ENCODE results near the gene COL6A1. TPM values are rescaled to one million over a fixed set of nuclear protein-coding genes. Genes with fewer than 3 reads are reported as not detected.

The COL6A1 gene
- total RNA-seq, 1 donor from 2014 or later = 12.9 TPM

GRCh38 chr21:45940621-45941337 lies 40.8 kb upstream of the COL6A1 start:
- DNase-seq (ENCODE audit: low read depth) = no peak
- no peaks in the 10 kb centered on the region for H3K27me3 ChIP-seq (ENCODE audit: control insufficient read depth, insufficient read depth, low read length)
- TF ChIP-seq CTCF (IDR thresholded peaks at IDR 0.05; ENCODE audit: insufficient read depth, low read length, severe bottlenecking) = no peak
- H3K36me3 ChIP-seq (ENCODE audit: control insufficient read depth, insufficient read depth, low read length) = no peaks in the 10 kb centered on the region
- FAIRE-seq = no peak
- no peak overlapping the region for H3K4me3 ChIP-seq (ENCODE audit: low read depth, low read length)

DNA sequence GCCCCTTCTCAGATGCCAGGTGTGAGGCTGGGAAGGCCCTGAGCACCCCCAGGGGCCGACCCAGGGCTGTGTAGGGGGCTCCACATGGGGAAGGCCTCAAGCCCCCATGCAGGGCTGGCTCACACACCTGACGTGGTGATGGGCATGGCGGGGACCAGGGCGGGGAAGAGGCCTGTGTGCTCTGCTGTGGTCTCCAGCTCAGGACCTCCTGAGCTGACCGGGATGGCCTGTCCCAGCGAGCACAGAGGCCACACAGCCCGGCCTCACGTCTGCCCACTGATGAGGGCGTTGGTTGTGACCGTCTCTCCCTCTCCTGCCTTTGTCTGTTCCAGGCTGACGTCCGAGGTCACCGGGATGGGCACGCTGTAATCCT lies 40.2 kb upstream of the COL6A1 start:
- no peaks in the 10 kb centered on the region for H3K36me3 ChIP-seq (ENCODE audit: control insufficient read depth, insufficient read depth, low read length)
- no peak overlapping the region for H3K4me3 ChIP-seq (ENCODE audit: low read depth, low read length)
- DNase-seq (ENCODE audit: low read depth) (no peak), FAIRE-seq (no peak)
- TF ChIP-seq CTCF (IDR thresholded peaks at IDR 0.05; ENCODE audit: insufficient read depth, low read length, severe bottlenecking) = no peak
- no peaks in the 10 kb centered on the region for H3K27me3 ChIP-seq (ENCODE audit: control insufficient read depth, insufficient read depth, low read length)

DNA sequence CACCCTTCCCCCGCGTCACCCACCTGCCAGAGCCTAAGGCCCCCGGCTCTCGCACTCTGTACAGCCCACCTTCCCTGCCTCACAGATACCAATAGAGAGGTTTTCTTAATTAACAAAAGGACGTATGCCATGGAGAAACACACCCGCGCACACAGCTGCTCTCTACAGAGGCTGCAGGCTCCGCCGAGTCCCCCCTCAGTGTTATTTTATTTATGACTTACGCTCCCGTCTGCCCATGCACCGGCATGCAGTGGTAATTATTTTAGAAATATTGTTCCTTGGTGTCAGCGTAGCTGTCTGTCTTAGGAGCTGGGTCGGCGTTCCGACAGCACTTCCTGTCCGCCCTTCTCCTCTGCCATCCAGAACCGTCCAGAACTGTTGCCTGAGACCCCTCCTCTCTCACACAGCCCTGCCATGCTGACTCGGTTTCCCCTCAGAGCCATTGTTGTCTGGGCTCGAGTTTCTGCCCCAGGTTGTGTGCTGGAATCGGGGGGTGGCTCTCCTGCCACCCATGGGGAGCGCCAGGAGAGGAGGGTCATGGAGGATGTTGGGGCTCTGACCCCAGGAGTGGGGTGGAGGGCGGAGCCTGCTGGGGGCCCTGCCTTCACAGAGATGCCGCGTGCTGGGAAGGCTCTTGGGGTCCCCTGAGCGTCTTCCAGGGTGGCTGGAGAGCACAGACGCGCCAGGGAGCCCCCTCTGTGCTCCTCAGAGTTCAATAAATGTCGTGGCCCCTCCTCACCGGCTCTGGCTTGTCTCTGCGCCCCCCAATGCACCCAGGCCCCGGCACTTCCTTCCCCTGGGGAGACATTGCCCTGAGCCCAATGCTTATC lies 39.6 kb upstream of the COL6A1 start:
- DNase-seq (ENCODE audit: low read depth) (no peak), FAIRE-seq (no peak)
- no peaks in the 10 kb centered on the region for H3K36me3 ChIP-seq (ENCODE audit: control insufficient read depth, insufficient read depth, low read length)
- H3K4me3 ChIP-seq (ENCODE audit: low read depth, low read length) = no peak overlapping the region
- H3K27me3 ChIP-seq (ENCODE audit: control insufficient read depth, insufficient read depth, low read length) = no peaks in the 10 kb centered on the region
- no peak for TF ChIP-seq CTCF (IDR thresholded peaks at IDR 0.05; ENCODE audit: insufficient read depth, low read length, severe bottlenecking)

DNA sequence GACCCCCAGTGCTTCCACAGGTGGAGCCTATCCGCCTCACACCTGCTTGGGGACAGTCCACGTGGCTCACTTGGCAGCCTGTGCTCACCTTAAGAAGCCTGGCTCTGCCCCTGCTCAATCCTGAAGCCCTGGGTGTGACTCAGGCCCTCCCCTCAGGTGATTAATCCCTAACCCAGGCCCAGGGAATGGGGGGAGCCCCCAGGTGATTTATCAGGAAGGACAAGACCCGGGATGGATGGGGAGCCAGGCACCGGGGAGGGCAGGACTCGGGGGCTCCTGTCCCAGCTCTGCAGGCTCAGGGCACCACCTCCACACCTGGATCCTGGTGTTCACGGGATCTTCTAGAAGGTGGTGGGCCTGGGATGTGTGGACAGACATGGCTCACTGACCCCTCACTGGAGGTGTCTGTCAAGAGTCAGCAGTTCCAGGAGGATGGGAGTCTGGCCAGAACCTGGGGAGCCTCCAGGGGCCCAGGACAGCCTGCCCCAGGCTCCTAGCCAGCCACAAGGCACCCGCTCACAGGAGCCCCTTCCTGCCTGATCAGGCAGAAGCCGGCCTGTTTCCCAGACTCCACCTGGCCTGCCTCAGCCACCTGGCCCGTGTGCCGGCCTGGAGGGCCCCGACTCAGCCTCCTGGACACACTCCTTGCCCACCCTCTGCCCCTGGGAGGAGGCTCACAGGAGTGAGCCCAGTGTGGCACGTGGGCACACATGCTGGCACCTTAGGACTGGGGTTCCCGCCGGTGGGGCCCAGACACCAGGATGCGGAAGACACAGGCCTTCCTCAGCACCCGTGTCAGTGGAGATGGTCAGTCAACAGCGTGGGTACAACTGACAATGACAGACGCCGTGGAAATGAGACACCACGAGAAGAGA lies 38.6 kb upstream of the COL6A1 start:
- FAIRE-seq (peak; percentile 18), DNase-seq (ENCODE audit: low read depth) (no peak)
- no peak for TF ChIP-seq CTCF (IDR thresholded peaks at IDR 0.05; ENCODE audit: insufficient read depth, low read length, severe bottlenecking)
- no peak overlapping the region for H3K4me3 ChIP-seq (ENCODE audit: low read depth, low read length)
- H3K36me3 ChIP-seq (ENCODE audit: control insufficient read depth, insufficient read depth, low read length) = no peaks in the 10 kb centered on the region
- no peaks in the 10 kb centered on the region for H3K27me3 ChIP-seq (ENCODE audit: control insufficient read depth, insufficient read depth, low read length)

DNA sequence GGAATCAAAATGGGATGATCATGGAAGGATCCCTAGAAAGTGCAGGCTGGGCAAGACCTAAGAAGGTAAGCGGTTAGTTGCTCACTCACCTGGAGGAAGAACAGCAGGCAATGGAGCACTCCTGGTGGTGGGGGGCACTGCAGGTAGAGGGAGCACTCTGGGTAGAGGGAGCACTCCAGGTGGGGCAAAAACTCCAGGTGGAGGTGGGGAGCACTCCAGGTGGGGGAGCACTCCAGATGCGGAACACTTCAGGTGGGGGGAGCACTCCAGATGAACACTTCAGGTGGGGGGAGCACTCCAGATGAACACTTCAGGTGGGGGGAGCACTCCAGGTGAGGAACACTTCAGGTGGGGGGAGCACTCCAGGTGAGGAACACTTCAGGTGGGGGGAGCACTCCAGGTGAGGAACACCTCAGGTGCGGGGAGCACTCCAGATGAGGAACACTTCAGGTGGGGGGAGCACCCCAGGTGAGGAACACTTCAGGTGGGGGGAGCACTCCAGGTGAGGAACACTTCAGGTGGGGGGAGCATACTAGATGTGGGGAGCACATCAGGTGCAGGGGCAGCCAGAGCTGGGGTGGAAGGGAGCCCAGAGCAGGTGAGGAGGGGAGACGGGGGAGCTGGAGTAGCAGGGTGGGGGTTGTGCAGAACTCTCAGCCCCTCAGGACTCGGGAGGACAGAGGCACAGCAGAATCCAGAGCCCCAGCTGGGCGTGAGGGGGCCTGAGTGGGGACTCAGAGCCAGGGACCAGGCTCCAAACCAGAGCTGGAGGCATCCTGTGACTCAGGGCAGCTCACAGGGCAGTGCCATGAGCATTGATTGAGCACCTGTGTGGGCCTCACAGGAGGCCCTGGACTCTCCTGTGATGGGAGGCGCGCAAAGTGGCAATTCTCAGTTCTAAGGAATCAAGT lies 37.7 kb upstream of the COL6A1 start:
- DNase-seq (ENCODE audit: low read depth) (no peak), FAIRE-seq (no peak)
- H3K36me3 ChIP-seq (ENCODE audit: control insufficient read depth, insufficient read depth, low read length) = no peaks in the 10 kb centered on the region
- H3K4me3 ChIP-seq (ENCODE audit: low read depth, low read length) = no peak overlapping the region
- TF ChIP-seq CTCF (IDR thresholded peaks at IDR 0.05; ENCODE audit: insufficient read depth, low read length, severe bottlenecking) = no peak
- H3K27me3 ChIP-seq (ENCODE audit: control insufficient read depth, insufficient read depth, low read length) = no peaks in the 10 kb centered on the region

Measured in bronchial epithelial cell (primary cell).